Smooth muscle cell (in vitro differentiated cells): ENCODE data around the gene EEPD1. TPM values are rescaled to one million over a fixed set of nuclear protein-coding genes. Genes with fewer than 3 reads are reported as not detected.

Source experiments
- DNase-seq: peaks from one replicate; lab custom pipeline; 2025; ENCODE audit not compliant: unreplicated experiment; lab: John Stamatoyannopoulos, UW
- H2AFZ ChIP-seq: fragments of 200-600 bp; sonication (generic); 2 replicates; pipeline ENCODE4 v1.6.0; 2016; ENCODE audit warnings: antibody characterized with exemption, low read depth, mild to moderate bottlenecking
- H3F3A ChIP-seq: fragments of 200-600 bp; sonication (generic); 2 replicates; pipeline ENCODE4 v1.6.0; 2017; ENCODE audit warnings: antibody characterized with exemption, low read depth
- H3K27ac ChIP-seq: fragments of 200-600 bp; sonication (generic); 2 replicates; pipeline ENCODE4 v1.5.1; 2016; ENCODE audit warnings: low read depth, mild to moderate bottlenecking
- H3K27me3 ChIP-seq: fragments of 200-600 bp; sonication (generic); 2 replicates; pipeline ENCODE4 v1.6.1; 2016; ENCODE audit warnings: low read depth, mild to moderate bottlenecking
- H3K36me3 ChIP-seq: fragments of 200-600 bp; sonication (generic); 2 replicates; pipeline ENCODE4 v1.5.1; 2016; ENCODE audit warnings: low read depth
- H3K4me1 ChIP-seq: fragments of 200-600 bp; sonication (generic); 2 replicates; pipeline ENCODE4 v1.5.1; 2016; ENCODE audit warnings: low read depth
- H3K4me2 ChIP-seq: fragments of 200-600 bp; sonication (generic); 2 replicates; pipeline ENCODE4 v1.6.0; 2016; ENCODE audit warnings: mild to moderate bottlenecking
- H3K4me3 ChIP-seq: fragments of 200-600 bp; sonication (generic); 2 replicates; pipeline ENCODE4 v1.5.1; 2016; ENCODE audit warnings: mild to moderate bottlenecking
- H3K79me2 ChIP-seq: fragments of 200-600 bp; sonication (generic); 2 replicates; pipeline ENCODE4 v1.6.0; 2016; ENCODE audit warnings: low read depth, mild to moderate bottlenecking
- H3K9ac ChIP-seq: fragments of 200-600 bp; sonication (generic); 2 replicates; pipeline ENCODE4 v1.6.0; 2016; ENCODE audit warnings: low read depth
- H3K9me3 ChIP-seq: fragments of 200-600 bp; sonication (generic); replicated peaks from 2 replicates; pipeline ENCODE4 v1.5.1; 2016; ENCODE audit warnings: low read depth
- H4K20me1 ChIP-seq: fragments of 200-600 bp; sonication (generic); 2 replicates; pipeline ENCODE4 v1.6.0; 2016; ENCODE audit warnings: low read depth
- WGBS: methylation state at CpG from one replicate; pipeline ENCODE4 v1.1.7; 2016; ENCODE audit warnings: low lambda C conversion rate; 5-methylcytosine and 5-hydroxymethylcytosine counted together
- polyA plus RNA-seq: library from polyadenylated mRNA; unstranded; fragments of >200 nt; fragmentation: Nextera tagmentation; extraction: Ambion mirVana; gene quantifications from 2 replicates; pipeline ENCODE4 v1.2.1, GENCODE V29; 2016
- total RNA-seq: library from RNA; depleted of rRNA; stranded (reverse); fragments of >200 nt; gene quantifications from 2 replicates; pipeline ENCODE4 v1.2.3, GENCODE V29; 2014
- TF ChIP-seq, protein P1 (sequence below): fragments of 200-600 bp; sonication (generic); IDR thresholded peaks from 2 replicates; pipeline ENCODE4 v1.5.1; 2017; ENCODE audit warnings: borderline replicate concordance, mild to moderate bottlenecking, antibody characterized with exemption; ENCODE audit not compliant: insufficient read depth, poor library complexity, severe bottlenecking

EEPD1 gene
- total and polyA plus RNA-seq, 2 experiments from 2014 or later = 1.5 TPM

DNA sequence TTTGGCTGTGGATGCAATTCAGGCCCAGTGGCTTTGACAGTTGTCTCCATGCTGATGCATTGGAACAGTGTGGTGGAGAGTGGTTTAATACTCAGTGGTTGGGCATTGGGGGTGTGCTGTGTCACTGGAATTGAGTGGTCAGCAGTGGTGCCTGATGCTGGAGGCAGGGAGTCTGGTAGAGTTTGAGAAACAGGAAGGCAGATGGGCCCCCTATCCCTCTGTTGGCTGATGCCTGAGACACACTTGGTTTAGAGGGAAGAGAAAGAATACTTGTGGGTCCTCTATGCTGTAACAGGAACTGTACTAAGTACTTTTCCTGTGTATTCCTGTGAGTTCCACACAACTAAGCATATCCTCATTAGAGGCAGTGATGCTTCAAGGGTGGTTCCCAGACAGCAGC lies 55.4 kb downstream of the EEPD1 start:
- Histone ChIP-seq H3K4me3 (no peak overlapping the region), H3K4me2 (peak overlapping the region; percentile 58), H3F3A (peaks cover 8% of the 10 kb centered on the region), H3K9me3 (no peaks in the 10 kb centered on the region), H3K4me1 (peaks cover 5% of the 10 kb centered on the region), H3K36me3 (no peaks in the 10 kb centered on the region), H3K27ac (peak overlapping the region; percentile 75), H2AFZ (no peak overlapping the region), H3K9ac (peak overlapping the region; percentile 32), H3K79me2 (no peaks in the 10 kb centered on the region), H4K20me1 (no peaks in the 10 kb centered on the region), H3K27me3 (no peaks in the 10 kb centered on the region)
- DNase-seq = no peak
- TF ChIP-seq, protein P1, sequence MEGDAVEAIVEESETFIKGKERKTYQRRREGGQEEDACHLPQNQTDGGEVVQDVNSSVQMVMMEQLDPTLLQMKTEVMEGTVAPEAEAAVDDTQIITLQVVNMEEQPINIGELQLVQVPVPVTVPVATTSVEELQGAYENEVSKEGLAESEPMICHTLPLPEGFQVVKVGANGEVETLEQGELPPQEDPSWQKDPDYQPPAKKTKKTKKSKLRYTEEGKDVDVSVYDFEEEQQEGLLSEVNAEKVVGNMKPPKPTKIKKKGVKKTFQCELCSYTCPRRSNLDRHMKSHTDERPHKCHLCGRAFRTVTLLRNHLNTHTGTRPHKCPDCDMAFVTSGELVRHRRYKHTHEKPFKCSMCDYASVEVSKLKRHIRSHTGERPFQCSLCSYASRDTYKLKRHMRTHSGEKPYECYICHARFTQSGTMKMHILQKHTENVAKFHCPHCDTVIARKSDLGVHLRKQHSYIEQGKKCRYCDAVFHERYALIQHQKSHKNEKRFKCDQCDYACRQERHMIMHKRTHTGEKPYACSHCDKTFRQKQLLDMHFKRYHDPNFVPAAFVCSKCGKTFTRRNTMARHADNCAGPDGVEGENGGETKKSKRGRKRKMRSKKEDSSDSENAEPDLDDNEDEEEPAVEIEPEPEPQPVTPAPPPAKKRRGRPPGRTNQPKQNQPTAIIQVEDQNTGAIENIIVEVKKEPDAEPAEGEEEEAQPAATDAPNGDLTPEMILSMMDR = no peak

DNA sequence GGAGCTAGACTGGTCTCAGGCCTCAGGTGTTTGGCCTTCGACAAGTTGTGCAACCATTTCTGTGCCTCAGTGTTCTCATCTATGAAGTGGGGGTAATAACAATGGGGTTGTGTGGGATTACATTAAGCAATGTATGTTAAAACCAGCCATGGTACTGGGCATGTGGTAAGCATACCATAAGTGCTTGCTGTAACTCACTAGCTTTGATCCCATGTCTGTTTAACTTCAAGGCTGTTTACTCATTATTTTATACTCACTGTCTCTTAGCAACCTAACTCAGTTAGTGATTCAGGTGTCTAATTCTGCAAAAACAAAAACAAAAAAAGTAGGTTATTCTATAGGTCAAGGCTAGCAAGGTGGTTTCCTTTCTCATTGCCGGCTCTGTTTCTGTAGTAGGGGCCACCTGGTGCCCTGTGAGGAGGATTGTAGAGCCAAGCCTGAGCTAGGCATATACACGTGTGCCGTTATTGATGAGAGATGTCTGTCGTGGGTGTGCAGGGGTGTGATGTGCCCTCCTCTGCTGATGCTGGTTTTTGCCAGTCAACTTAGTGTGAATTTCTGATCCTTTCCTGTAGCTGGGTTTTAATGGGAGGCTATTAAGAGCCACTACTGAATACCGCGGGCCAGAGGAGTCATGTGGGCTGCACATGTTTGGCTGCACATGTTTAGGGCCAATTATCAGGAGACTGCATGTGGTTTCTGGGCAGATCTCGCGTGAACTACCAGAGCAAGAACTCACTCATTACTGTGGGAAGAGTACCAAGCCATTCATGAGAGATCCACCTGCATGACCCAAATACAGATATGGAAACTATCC lies 56.2 kb downstream of the EEPD1 start:
- H3F3A ChIP-seq = peaks cover 8% of the 10 kb centered on the region
- no peak overlapping the region for H3K4me3 ChIP-seq
- H3K9me3 ChIP-seq = no peaks in the 10 kb centered on the region
- 77% methylated on average over 9 of the region's 9 CpGs for WGBS
- H3K79me2 ChIP-seq = no peaks in the 10 kb centered on the region
- no peak overlapping the region for H2AFZ ChIP-seq
- no peaks in the 10 kb centered on the region for H3K27me3 ChIP-seq
- H3K9ac ChIP-seq = peak overlapping the region; percentile 32
- no peaks in the 10 kb centered on the region for H4K20me1 ChIP-seq
- H3K36me3 ChIP-seq = no peaks in the 10 kb centered on the region
- TF ChIP-seq, protein P1 = no peak
- peak overlapping the region; percentile 58 for H3K4me2 ChIP-seq
- H3K4me1 ChIP-seq = peaks cover 5% of the 10 kb centered on the region
- DNase-seq = no peak
- H3K27ac ChIP-seq = peak overlapping the region; percentile 75

DNA sequence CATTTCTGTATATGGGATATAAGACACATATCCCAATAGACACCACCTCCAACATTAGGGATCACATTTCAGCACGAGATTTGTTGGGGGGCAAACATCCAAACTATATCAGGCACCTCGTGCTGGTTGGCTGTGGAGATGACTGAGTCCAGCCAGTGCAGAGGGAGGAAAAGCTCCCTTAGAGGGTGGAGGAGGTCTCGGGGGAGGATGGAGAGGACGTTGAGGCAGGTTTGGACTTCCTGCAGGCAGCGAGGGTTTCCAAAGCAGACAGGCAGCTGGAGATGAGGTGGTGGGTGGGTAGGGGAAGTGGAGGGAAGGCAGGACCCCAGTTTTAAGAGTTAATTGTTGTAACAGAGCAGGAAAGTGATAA lies 56.7 kb downstream of the EEPD1 start:
- Histone ChIP-seq H3K79me2 (no peaks in the 10 kb centered on the region), H3K9me3 (no peaks in the 10 kb centered on the region), H3K4me3 (no peak overlapping the region), H3F3A (peaks cover 8% of the 10 kb centered on the region), H3K4me2 (no peak overlapping the region), H3K27ac (no peak overlapping the region), H2AFZ (no peak overlapping the region), H3K4me1 (peaks cover 7% of the 10 kb centered on the region), H4K20me1 (no peaks in the 10 kb centered on the region), H3K27me3 (no peaks in the 10 kb centered on the region), H3K36me3 (no peaks in the 10 kb centered on the region), H3K9ac (peak overlapping the region; percentile 13)
- TF ChIP-seq, protein P1 = no peak
- WGBS = 88% methylated on average over 5 of the region's 5 CpGs
- no peak for DNase-seq
